GM19035 (cell line): ENCODE data around the gene ROBO4.

Experiments
- ATAC-seq: cut with Tn5 transposase; IDR thresholded peaks from one replicate; pipeline ENCODE4 v1.9.1; 2021; ENCODE audit not compliant: unreplicated experiment

Gene ROBO4

DNA sequence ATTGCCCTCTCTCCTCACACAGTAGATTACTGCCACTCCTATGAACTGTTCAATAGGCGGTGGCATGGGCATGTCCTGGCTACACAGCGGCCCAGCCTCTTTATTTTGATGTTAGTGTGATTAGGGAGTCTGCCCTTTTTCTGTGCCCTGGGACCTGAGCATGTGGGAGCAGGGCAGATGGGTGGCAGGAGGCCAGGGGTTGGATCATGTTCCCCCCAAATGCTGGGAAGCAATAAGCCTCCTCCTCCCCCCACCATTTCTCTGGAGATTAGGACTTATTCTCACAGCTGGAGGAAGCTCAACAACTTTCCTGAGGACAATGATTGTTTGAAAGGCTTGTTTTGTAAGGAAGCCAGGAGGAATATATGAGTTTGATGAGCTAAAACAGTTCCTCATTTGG is 22.2 kb upstream of the ROBO4 start:
- ATAC-seq: no peak

DNA sequence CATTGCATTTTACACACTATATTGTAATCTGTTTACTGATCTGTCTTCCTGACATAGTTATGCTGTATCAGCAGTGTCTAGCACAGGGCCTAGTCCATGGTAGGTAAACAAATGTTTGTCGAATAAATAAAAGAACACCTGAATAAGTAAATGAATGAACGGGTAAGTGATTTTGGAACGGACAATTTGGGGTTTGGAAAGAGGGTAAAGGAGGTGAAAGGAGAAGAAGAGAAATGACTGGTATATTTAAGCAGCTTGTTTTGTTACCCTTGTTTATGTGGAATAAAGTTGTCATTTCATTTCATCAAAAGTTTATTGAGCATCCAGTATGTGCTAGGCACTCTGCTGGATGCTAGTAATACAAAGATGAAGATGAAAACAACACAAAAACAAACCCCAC is 21.3 kb upstream of the ROBO4 start, which contains the start of gene HEPN1:
TSS of gene HEPN1 (plus strand) at position 301 of the 400 bp plus-strand sequence.
- no peak for ATAC-seq

DNA sequence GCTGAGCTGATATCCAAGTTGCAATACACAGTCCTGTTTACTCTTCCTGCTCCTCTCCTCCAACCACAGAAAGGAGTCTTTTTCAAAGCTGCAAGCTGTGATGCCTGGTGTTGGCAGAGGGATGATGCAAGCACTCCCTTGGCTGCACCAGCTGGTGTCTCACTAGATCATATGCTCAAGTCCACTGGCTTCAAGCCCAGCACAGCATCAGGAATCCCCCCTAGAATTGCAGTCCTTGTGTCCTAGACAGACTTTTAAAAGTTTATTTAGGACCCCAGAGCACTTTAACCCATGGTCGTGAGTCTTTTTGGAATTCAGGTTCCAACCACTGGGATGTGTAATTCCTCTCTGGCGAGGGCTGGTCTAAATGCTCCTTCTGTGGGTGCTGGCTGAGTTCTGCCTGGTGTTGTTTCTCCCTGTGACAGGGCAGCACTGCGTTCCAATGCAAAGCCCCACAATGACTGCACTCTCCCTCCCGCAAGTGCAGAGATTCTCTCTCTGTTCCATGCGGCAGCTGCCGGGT is 19.5 kb upstream of the ROBO4 start:
- no peak for ATAC-seq

DNA sequence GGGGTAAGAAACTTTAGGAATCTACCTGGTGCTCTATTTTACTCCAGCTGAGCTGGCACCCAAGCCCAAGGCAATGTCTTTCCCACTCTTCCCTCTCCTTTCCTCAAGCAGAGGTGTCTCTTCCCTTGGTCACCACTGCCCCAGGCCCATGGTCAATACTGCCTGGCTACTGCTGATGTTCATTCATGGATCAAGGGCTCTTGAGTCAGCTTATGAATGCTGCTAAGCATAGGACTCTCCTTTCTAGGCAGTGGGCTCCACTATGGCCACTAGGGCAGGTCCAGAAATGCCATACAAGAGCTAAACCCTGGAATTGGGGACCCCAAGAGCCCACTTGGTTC is 18.7 kb upstream of the ROBO4 start:
- ATAC-seq: no peak

DNA sequence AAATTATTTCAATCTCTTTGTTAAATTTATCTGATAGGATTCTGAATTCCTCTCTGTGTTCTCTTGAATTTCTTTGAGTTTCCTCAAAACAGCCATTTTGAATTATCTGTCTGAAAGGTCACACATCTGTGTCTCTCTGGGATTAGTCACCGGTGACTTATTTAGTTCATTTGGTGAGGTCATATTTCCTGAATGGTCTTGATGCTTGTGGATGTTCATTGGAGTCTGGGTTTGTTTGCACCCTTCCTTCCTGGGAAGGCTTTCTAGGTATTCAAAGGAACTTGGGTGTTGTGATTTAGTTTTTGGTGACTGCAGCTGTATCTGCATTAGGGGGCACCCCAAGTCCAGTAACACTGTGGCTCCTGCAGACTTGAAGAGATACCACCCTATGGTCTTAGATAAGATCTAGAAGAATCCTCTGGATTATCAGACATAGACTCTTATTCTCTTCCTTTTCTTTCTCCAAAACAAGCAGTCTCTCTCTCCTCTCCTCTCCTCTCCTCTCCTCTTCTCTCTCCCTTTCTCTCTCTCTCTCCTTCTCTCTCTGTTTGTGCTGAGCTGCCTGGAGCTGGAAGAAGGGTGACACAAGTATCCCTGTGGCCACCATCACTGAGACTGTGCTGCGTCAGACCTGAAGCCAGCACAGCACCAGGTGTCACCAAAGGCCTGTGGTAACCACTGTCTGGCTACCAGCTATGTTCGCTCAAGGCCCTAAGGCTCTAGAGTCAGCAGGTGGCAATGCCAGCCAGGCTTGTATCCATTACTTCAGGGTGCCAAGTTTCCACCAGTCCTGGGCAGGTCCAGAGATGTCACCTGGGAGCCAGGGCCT is 18.1 kb upstream of the ROBO4 start:
- no peak for ATAC-seq

DNA sequence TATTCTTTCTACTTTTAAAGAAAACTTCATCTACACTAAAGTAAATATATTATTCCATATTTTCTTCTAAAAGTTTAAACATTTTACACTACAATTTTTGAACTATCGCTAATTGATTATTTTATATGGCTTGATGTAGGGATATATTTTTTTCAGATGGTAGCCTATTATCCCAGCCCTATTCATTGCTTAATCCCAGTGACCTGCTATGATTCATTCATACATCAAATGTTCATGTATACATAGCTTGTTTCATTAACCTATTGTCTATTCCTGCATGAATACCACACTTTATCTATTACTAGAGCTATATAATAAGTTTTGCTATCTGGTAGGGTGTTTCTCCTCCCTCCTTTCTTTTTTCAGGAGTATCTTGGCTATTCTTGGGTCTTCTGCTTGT is 5.0 kb upstream of the ROBO4 start:
- no peak for ATAC-seq

DNA sequence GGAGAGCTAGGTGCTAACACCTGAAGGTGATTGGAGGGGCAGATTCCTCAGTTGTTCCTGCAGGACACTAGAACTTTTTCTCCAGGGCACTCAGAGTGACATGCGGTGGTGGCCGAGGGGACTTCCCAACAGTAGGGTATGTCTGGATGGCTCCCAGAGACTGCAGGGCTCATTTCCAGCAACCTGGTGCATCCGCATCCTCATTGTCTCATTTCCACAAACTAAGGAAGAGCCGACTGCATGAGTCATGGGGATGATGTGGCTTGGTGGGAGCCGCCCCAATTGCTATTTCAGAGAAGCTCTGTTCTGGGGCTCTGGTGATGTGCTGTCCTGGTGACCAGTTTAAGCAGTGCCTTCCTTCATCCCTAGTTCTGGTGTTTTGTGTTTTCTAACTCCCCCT is 2.8 kb upstream of the ROBO4 start:
- ATAC-seq: no peak

DNA sequence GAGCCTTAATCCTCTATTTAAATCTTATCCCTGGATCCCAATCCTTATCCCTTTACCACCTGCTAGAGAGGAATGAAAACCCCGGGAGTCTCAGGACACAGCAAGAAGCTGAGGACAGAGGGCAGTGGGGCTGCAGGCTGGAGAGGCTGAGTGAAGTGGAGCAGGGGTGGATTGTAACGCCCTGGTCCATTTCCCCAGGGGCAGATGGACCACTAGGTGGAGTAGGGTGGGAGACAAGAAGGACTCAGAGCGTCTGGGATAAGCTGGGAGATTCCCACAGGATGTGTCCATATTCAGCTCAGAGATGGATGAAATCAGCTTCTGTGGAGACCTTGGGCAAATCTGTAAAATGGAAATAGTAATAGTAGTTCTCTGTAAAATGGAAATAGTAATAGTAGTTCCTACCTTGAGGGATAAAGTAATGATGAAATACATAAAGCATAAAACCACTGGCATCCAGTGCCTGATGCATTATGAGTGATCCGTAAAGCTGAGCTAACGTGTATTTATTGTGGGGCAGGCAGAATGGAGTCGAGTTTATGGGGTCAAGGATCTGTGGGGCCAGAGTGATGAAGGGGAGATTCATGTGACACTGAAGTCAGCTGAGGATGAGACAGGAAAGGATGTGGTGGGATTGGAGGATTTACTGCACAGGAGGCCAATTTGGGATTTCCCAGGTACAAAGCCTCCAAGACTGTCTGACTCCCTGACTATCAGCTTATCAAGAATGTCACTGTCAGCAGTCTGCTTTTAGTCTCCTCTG is 1.9 kb upstream of the ROBO4 start:
- no peak for ATAC-seq

DNA sequence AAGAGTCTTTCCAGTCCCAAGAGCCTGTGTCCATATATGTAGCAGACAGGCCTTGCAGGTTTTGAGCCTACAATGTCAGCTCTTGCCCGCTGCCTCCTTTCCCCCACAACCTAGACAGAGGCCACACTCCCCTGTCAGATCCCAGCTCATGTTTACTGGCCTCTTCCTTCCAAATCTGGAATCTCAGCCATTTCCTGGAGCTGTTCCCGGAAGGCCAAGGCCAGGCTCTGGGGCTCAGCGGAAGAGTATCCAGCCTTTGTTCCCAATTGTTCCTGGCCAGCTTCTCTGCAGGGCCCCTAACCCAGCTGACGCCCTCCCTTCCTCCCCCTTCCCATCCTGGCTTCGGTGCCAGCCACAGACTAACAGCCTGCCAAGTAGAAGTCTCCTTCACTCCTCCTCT is 1.0 kb upstream of the ROBO4 start:
- ATAC-seq: no peak

DNA sequence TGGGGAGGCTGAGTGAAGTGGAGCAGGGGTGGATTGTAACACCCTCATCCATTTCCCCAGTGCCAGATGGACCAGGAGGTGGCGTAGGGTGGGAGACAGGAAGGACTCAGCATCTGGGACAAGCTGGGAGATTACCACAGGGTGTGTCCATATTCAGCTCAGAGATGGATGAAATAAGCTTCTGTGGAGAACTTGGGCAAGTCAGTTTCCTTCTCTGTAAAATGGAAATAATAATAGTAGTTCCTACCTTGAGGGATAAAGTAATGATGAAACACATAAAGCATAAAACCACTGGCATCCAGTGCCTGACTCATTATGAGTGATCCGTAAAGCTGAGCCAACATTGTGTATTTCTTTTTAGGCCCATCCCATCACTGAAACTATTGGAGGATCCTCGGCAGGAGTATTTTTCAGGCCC is 607 bp upstream of the ROBO4 start:
- no peak for ATAC-seq

DNA sequence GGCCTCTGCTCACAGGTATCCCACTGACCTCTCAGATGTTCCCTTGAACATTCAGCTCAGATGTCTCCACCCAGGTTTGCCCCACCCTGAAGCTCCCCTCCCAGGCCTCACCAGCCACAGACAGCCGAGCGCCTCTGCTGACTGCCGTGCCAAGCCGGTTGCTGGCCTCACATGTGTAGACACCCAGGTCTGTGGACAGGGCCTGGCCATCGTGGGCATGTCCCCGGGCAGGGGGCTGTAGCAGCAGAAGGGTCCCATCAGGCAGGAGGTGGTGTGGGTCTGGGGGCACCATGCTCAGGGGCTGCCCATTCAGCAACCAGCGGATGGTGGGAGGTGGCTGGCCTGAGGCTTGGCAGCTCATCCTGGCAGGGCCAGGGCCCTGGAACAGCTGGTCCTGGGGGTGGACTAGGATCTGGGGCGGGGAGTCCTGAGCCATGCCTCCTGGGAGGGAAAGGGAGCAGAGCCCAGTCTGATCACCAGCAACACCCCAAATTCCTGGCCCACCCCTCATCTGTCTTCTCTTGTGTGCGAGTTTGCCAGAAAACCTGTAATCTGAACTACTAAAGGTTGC is 759 bp downstream of the ROBO4 start:
- ATAC-seq: no peak

DNA sequence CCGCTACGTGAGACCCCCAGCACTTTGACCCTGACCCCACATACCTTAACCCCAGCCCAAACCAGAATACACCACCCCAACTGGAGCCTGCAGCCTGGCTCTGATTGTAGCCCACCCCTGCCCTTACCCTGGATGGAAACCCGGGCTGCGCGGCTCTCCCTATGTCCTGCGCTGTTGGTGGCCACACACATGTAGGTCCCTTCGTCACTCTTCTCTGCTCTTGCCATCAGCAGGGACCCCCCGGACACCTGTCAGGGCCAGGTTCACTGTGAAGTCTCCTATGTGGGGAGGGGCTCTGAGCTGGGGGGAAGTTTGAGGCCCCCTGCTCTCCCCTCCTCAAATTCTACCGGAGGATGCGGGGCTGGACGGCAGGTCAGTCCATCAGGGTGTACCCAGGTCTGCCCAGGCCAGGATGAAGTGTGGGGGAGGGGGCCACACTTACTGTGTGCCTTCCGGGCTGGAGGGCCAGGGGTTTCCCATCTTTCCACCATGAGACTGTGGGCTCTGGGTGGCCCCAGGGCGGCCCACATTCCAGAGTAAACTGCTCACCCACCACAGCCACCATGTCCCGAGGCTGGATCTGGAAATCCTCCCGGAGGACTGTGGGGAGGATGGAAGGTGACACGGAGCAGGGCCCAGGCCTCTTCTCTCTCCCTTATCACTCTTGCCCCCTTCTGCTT is 1.5 kb downstream of the ROBO4 start:
- no peak for ATAC-seq

DNA sequence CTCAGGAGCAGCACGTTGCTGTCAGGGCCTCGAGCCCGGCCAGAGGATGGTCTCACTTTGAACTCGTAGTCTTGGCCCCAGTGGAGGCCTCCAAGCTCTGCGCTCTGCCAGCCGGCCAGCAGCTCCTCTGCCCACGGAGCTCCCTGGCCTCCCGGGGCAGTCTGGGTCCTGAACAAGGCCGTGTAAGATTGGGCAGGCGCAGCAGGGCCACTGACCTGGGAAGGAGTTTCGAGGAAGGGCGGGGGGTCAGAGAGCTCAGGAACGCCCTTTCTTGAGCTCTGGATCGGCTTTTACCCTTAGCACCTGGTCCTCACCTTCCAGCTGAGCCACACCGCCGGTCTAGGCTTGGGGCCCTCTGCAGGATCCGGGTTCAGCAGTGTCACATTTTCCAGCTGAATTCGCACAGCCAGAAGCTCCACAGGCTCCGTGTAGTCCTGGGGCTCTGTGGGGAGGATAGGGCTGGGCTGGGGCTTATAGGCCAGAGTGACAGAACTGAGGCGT is 2.1 kb downstream of the ROBO4 start:
- ATAC-seq: no peak

DNA sequence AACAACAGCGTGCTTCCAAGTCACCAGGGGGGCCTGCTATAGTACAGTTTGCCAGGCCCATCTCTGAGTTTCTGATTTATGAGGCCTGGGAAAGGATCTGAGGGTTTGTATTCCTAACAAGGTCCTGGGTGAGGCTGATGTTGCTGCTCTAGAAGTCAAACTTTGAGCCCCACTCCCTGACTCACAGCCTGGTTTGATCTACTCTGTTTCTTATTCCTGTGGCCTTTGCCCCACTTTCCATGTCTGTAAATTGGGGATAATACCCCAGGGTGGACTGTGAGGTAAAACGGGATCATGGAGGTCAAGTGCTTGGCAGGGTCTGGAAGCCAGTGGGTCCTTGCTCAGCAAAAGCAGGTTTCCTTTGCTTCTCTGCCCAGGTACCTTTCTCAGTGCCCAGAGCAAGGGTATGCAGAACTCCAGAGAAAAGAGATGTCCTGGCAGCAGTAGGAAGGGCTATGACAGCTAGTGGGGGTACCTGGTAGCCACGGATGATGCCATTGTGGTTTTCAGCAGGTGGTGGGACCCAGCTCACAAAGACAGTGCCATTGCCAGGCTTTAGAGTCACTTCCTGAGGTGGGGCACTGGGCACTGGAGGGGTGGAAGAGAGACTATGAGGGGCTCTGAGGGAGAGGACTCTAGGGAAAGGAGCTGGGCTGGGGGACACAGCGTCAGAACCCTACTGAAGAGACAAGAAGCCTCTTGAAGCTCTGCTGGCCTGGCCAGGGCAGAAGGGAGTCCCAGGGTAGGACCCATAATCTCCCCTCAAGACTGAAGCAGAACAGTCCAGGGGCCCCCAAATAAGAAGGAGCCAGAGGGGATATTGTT is 2.8 kb downstream of the ROBO4 start:
- no peak for ATAC-seq

DNA sequence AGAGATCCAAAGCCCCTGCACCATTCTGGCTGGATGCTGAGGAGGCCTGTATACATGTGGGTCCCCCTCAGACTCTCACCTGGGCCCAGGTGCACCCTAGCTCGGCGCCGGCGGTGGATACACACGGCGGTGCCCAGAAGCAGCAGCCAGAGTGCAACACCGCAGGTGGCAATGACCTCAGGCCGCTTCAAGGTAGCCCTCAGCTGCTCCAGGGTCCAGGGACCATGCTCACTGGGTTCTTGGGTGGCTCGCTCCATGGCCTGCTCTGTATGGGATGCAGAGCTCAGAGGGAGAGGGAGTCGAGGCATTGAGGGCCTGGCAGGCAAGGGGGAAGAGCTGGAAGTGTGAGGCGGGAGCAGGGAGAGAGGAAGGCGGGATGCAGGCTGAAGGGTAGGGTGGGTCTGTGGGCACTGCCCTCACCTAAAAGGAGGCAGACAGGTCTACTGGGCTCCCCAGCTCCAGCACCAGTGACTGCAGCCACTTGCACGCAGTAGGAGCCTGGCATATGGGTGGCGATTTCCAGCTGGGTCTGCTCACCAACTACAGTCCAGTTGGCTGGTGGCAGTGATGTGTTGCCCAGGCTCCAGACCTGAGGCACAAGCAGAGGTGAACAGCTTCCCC is 3.8 kb downstream of the ROBO4 start:
- no peak for ATAC-seq

DNA sequence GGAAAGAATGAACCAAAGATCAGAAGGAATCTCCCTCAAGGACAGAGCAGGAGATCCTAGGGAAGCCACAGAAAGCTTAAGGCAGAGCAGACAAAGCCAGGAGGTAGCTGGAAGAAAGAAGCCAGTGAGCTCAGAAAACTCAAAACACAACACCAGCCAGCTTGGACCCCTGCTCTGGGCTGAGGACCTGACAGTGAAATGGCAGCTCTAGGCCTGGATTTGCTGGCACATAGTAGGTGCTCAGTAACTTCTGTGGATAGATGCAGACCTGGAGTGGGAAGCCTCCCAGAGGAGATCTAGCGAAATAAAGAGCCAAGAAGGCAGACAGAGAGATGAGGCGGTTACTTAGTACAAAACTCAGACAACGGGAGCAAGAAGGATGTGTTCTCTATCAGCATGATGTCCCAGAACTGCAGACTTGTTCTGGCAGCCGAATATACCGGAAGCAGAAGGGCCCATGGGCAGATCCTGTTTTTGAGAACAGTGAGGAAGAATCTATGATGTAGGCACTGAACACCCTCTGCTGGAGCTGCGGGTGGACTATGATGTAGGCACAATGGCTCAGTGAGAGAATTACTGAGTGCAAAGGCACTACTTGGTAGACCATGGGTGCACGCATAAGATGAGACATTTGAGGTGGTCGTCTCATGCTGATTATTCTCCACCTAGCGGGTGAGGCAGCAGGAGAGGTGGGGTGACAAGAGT is 4.8 kb downstream of the ROBO4 start:
- ATAC-seq: no peak

DNA sequence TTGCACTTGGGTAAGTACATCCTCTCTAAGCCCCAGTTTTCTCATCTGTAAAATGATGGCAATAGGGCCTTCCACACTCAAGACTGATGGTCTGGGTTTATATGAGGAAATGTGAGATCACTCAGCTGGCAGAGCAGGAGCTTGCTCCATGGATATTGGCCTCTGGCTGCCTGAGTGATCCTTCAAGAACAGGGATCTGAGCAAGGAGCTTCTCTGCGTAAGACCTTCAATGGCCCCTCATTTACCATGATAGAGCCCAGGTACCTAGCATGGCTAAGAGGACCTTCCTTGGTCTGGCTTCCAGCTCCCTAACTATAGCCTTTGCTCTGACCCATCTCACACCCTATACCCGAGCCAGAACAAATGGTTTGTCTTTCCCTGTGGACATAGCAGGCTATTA is 5.5 kb downstream of the ROBO4 start:
- no peak for ATAC-seq

DNA sequence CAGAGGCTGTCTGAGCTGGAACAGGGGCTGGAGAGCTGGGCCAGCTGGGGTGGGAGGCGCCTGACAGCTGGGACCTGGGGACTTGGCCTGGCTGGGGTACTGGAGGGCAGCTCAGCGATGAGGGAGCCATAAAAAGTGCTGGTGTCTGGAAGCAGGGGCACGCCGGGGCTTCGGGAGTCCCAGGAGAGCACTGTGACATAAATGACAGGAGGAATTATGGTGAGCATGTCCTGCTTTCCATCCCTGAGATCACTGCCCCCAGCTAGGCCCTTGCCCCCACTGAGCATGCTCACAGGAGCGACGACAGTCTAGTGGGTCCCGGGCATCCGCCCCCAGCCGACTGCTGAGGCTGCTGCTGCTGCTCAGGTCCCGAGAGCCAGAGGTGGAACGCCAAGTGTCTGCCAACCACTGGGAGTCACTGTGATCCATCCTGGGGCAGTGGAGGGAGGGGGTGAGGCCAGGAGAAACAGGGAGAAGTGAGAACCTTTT is 6.2 kb downstream of the ROBO4 start:
- no peak for ATAC-seq
